Esophagus squamous epithelium (tissue), 4 donors: Measurements from ENCODE around the gene NOL6.

ENCODE experiments used
- CTCF ChIP-seq, 6 experiments: fragments of 450-650 bp in 4 of 6; fragments of 200-600 bp in 2 of 6; sonication (generic) in 2 of 6; IDR thresholded peaks; one replicate each; pipeline ENCODE4 v1.5.1; 2016 to 2019; ENCODE audit warnings: antibody characterized with exemption in 6 of 6, mild to moderate bottlenecking in 4 of 6, moderate library complexity in 4 of 6
- POLR2A ChIP-seq, 4 donors: fragments of 450-650 bp; IDR thresholded peaks; one replicate each; pipeline ENCODE4 v1.6.1; 2017; ENCODE audit warnings: antibody characterized with exemption in 4 of 4, mild to moderate bottlenecking in 4 of 4, moderate library complexity in 3 of 4

GRCh38 chr9:33480976-33481375 is 7.3 kb upstream of the NOL6 start:
- TF ChIP-seq CTCF (IDR thresholded peaks at IDR 0.05) (no peak), POLR2A (IDR thresholded peaks at IDR 0.05) (no peak)
